HG03066 (cell line): ENCODE data around the gene PITPNC1.
"Not testable (repeated sequence)": the region's sequence is repeated elsewhere in the genome, so short reads cannot be mapped to it uniquely, and the experiment has no call there.

ENCODE experiments used
- ATAC-seq: cut with Tn5 transposase; IDR thresholded peaks from one replicate; pipeline ENCODE4 v1.9.1; 2021; ENCODE audit warnings: low read depth; ENCODE audit not compliant: unreplicated experiment

PITPNC1 gene

GRCh38 chr17:67503184-67503583 is 126.1 kb downstream of the PITPNC1 start:
- ATAC-seq, result no peak

GRCh38 chr17:67503739-67504138 is 126.7 kb downstream of the PITPNC1 start:
- ATAC-seq, result no peak

GRCh38 chr17:67504182-67504581 is 127.1 kb downstream of the PITPNC1 start:
- ATAC-seq, result no peak

- ATAC-seq, result no peak
Observed at GRCh38 chr17:67506966-67507365, 129.9 kb downstream of the PITPNC1 start.

- no peak for ATAC-seq
Observed at GRCh38 chr17:67509390-67510287, 132.6 kb downstream of the PITPNC1 start.

GRCh38 chr17:67511012-67511411 is 133.9 kb downstream of the PITPNC1 start:
- no peak for ATAC-seq

- no peak for ATAC-seq
Observed at GRCh38 chr17:67511804-67512203, 134.7 kb downstream of the PITPNC1 start.

GRCh38 chr17:67514998-67515397 is 137.9 kb downstream of the PITPNC1 start:
- no peak for ATAC-seq

GRCh38 chr17:67515490-67516083 is 138.5 kb downstream of the PITPNC1 start:
- ATAC-seq, result no peak

GRCh38 chr17:67516571-67516970 is 139.5 kb downstream of the PITPNC1 start:
- not testable (repeated sequence) for ATAC-seq

GRCh38 chr17:67517325-67517724 is 140.2 kb downstream of the PITPNC1 start:
- no peak for ATAC-seq

GRCh38 chr17:67518876-67519275 is 141.8 kb downstream of the PITPNC1 start:
- no peak for ATAC-seq

GRCh38 chr17:67519801-67520251 is 142.7 kb downstream of the PITPNC1 start:
- ATAC-seq, result no peak

- no peak for ATAC-seq
Observed at GRCh38 chr17:67520252-67520906, 143.3 kb downstream of the PITPNC1 start.

GRCh38 chr17:67520916-67521774 is 144.1 kb downstream of the PITPNC1 start:
- no peak for ATAC-seq

- no peak for ATAC-seq
Observed at GRCh38 chr17:67521775-67522069, 144.6 kb downstream of the PITPNC1 start.

GRCh38 chr17:67523101-67523500 is 146.0 kb downstream of the PITPNC1 start:
- no peak for ATAC-seq

GRCh38 chr17:67525239-67526135 is 148.4 kb downstream of the PITPNC1 start:
- ATAC-seq, result no peak

- ATAC-seq, result no peak
Observed at GRCh38 chr17:67526700-67527099, 149.6 kb downstream of the PITPNC1 start.
